ENCODE data around the gene BIRC6.

BIRC6 gene

DNA sequence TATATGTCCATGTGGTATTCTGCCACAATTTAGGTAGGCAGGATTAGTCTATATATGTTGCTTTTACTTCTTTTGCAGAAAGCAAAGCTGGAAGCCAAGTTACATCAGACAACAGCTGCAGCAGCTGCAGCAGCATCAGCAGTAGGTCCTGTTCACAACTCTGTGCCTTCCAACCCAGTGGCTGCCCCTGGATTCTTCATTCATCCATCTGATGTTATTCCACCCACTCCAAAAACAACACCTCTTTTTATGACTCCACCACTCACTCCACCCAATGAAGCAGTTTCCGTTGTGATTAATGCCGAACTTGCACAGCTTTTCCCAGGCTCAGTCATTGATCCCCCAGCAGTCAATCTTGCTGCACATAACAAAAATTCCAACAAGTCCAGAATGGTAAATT lies 107.6 kb downstream of the BIRC6 start:
- no peak for TF ChIP-seq Cebpa-rat (IDR thresholded peaks at IDR 0.05)
- Histone ChIP-seq H3K4me1 (no peaks in the 10 kb centered on the region), H3K9me3 (replicated peaks in 1 of 11) (no peaks in the 10 kb centered on the region), H3K4me3 (no peak overlapping the region), H3K27ac (no peak overlapping the region), H3K36me3 (peaks cover 82 to 91% (median 85%) of the 10 kb centered on the region in 11 experiments), H4K20me1 (peaks cover 0 to 52% (median 9%) of the 10 kb centered on the region in 11 experiments; a peak in 13 of 22 replicates), H3K27me3 (no peaks in the 10 kb centered on the region), H3K9ac (no peak overlapping the region), H3K4me2 (no peak overlapping the region)

DNA sequence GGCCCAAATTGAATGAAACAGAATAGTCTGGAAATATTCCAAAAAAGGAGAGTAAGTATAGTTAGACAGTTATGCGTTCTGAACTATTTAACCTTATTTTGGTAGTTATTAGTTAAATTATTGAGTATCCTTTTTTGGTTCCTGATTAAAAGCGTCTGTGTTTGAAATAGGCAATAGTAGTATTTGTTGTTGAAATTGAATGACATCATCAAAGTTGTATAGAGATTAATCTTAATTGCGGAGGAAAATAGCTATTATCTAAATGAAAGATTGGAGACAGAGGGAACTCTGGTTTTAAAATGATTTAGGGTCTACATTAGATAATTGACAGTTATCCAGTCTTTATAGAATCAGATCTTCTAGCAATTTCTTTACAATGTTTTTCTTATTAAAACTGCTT lies 115.8 kb downstream of the BIRC6 start:
- TF ChIP-seq Cebpa-rat (IDR thresholded peaks at IDR 0.05), result no peak
- Histone ChIP-seq H3K9me3 (replicated peaks in 1 of 11) (no peaks in the 10 kb centered on the region), H3K36me3 (peaks cover 78 to 98% (median 96%) of the 10 kb centered on the region in 11 experiments), H3K4me3 (no peak overlapping the region), H3K9ac (no peak overlapping the region), H3K27me3 (no peaks in the 10 kb centered on the region), H3K4me2 (no peak overlapping the region), H3K27ac (no peak overlapping the region), H4K20me1 (peaks cover 0 to 44% (median 0%) of the 10 kb centered on the region in 11 experiments; a peak in 6 of 22 replicates), H3K4me1 (no peaks in the 10 kb centered on the region)

DNA sequence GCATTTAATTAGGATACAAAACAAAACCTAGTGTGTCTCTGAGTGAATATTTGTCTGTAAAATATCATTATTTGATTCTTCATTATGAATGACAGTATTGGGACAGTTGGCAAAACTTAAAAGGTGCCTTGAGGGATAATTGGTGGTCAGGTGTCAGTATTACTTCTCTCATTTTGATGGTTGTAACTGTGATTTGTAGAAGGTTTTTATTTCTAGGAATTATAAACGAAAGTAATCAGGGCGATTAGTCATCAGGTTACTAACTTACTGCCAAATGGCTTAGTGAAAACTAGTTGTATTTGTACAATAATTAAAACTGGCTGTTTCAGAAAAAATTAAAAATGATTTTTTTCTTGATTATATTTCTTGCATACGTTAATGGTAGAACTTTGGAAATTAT lies 117.6 kb downstream of the BIRC6 start:
- Histone ChIP-seq H3K4me2 (no peak overlapping the region), H3K9ac (no peak overlapping the region), H3K36me3 (peaks cover 76 to 98% (median 96%) of the 10 kb centered on the region in 11 experiments), H3K9me3 (replicated peaks in 1 of 11) (no peaks in the 10 kb centered on the region), H3K27ac (no peak overlapping the region), H3K4me1 (no peaks in the 10 kb centered on the region), H3K4me3 (no peak overlapping the region), H4K20me1 (peaks cover 0 to 51% (median 0%) of the 10 kb centered on the region in 11 experiments; a peak in 7 of 22 replicates), H3K27me3 (no peaks in the 10 kb centered on the region)
- no peak for TF ChIP-seq Cebpa-rat (IDR thresholded peaks at IDR 0.05)

DNA sequence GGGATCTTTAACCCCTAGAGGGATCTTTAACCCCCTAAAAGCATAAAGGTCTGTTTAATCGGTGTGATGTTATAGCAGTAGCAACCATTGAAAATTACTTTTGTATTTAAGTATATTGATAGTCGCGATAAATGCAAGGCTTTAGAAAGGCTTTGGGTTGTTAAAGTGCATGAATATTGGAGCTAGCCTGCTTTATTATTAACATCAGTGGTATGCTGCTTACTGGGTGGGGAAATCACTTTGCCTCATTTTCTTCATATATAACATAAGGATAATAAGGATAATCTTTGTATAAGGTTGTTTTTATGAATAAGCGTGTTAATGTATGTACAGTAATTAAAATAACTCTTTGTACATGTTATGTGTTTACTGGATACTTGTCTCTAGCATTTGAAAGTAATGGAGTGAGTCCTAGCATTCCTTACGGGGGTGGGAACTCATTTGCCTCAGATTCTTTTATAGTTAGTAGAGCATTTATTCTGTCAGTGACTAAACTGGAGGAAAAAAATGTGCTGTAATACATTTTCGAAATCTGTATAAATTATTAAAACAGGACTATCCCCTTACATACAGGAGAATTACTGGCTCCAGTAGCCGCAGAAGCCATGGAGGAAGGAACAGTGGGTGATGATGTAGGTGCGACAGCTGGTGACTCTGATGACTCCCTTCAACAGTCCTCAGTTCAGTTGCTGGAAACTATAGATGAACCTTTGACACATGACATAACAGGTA lies 122.2 kb downstream of the BIRC6 start:
- no peak for TF ChIP-seq Cebpa-rat (IDR thresholded peaks at IDR 0.05)
- Histone ChIP-seq H3K27me3 (no peaks in the 10 kb centered on the region), H3K27ac (no peak overlapping the region), H3K4me2 (no peak overlapping the region), H4K20me1 (peaks cover 0 to 31% (median 0%) of the 10 kb centered on the region in 11 experiments; a peak in 6 of 22 replicates), H3K4me3 (no peak overlapping the region), H3K36me3 (peaks cover 72 to 98% (median 94%) of the 10 kb centered on the region in 11 experiments), H3K9me3 (replicated peaks in 1 of 11) (0 out of 22 replicates have a peak, but pooled peaks cover 0 to 6% (median 0%) of the 10 kb centered on the region in 11 experiments), H3K4me1 (peaks cover 0 to 9% (median 6%) of the 10 kb centered on the region in 10 experiments; a peak in 15 of 20 replicates), H3K9ac (no peak overlapping the region)

DNA sequence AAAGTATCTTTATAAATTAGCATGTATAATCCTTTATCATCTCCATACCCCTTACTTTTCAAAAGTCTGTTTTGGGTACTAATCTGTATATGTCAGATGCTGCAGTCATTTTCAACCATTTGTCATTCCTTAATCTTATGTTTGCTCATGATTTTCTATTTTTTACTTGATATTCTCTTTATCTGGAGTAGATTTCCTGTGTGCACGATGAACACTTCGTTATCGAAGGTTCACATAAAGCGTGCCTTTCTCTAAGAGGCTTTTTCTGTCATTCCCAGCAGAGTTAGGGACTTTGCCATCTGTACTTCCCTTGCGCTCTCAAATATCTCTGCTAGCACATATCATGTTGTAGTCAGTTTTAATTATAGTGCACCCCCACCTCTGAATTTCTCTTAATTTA lies 123.2 kb downstream of the BIRC6 start:
- 0 out of 22 replicates have a peak, but pooled peaks cover 0 to 9% (median 0%) of the 10 kb centered on the region in 11 experiments for H3K9me3 ChIP-seq (replicated peaks in 1 of 11)
- no peak overlapping the region for H3K4me3 ChIP-seq
- H3K27me3 ChIP-seq, result no peaks in the 10 kb centered on the region
- peaks cover 0 to 25% (median 0%) of the 10 kb centered on the region in 11 experiments; a peak in 4 of 22 replicates for H4K20me1 ChIP-seq
- H3K9ac ChIP-seq, result no peak overlapping the region
- peaks cover 70 to 98% (median 93%) of the 10 kb centered on the region in 11 experiments for H3K36me3 ChIP-seq
- H3K27ac ChIP-seq, result no peak overlapping the region
- TF ChIP-seq Cebpa-rat (IDR thresholded peaks at IDR 0.05), result no peak
- no peak overlapping the region for H3K4me2 ChIP-seq
- H3K4me1 ChIP-seq, result peaks cover 5 to 18% (median 15%) of the 10 kb centered on the region in 10 experiments; a peak in 18 of 20 replicates

DNA sequence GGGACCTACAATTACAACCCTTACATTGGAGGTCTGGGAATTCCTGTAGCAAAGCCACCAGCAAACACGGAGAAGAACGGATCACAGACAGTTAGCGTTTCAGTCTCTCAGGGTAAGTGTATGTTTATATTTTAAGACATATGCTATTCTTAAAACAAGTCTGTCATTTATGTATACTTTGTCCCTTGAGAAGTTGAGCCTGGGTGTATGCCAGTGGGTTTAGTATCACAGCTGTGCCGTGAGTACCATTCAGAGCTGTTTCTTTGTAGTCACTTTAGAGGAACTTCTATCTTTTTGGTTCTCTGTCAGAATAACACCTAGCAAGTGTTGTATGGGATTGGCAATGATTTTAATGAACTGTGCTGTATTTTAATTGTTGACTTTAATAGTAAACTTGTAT lies 125.6 kb downstream of the BIRC6 start:
- Histone ChIP-seq H3K9ac (no peak overlapping the region), H3K9me3 (replicated peaks in 1 of 11) (0 out of 22 replicates have a peak, but pooled peaks cover 0 to 9% (median 0%) of the 10 kb centered on the region in 11 experiments), H3K36me3 (peaks cover 78 to 100% (median 96%) of the 10 kb centered on the region in 11 experiments), H3K27me3 (no peaks in the 10 kb centered on the region), H3K4me1 (peaks cover 5 to 41% (median 25%) of the 10 kb centered on the region in 10 experiments; a peak in 18 of 20 replicates), H4K20me1 (peaks cover 0 to 27% (median 0%) of the 10 kb centered on the region in 11 experiments; a peak in 4 of 22 replicates), H3K4me2 (no peak overlapping the region), H3K27ac (peak overlapping the region in 4 of 11 experiments; percentile 8 to 94 (median 35); a peak in 5 of 22 replicates), H3K4me3 (no peak overlapping the region)
- no peak for TF ChIP-seq Cebpa-rat (IDR thresholded peaks at IDR 0.05)

DNA sequence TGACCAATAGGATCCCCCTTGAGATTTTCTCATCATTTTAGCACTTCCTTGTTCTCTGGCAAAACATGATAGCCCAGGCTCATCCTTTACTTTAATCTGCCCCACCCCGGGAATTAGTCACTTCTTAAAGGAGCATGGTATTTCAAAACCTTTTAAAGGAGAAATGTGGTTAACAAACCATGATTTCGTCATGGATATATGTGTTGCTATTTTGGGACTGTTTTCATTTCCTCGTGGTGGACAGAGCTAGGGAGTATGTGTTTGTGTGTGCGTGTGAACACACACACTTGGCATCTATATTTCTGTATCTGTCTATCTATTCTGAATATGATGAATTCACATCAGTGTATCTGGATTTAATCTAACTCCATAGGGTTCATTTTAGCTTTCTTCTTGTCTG lies 128.1 kb downstream of the BIRC6 start:
- no peak overlapping the region for H3K4me3 ChIP-seq
- TF ChIP-seq Cebpa-rat (IDR thresholded peaks at IDR 0.05), result peak in 5 of 11 experiments; percentile 36 to 81 (median 59); a peak in 4 of 22 replicates
- peaks cover 5 to 48% (median 27%) of the 10 kb centered on the region in 10 experiments; a peak in 18 of 20 replicates for H3K4me1 ChIP-seq
- H3K9me3 ChIP-seq (replicated peaks in 1 of 11), result 0 out of 22 replicates have a peak, but pooled peaks cover 0 to 9% (median 0%) of the 10 kb centered on the region in 11 experiments
- H3K9ac ChIP-seq, result peak overlapping the region in 10 of 11 experiments; percentile 17 to 74 (median 62); a peak in 13 of 22 replicates
- H3K27me3 ChIP-seq, result no peaks in the 10 kb centered on the region
- peak overlapping the region in 10 of 11 experiments; percentile 4 to 67 (median 52); a peak in 19 of 22 replicates for H3K4me2 ChIP-seq
- peaks cover 81 to 100% (median 96%) of the 10 kb centered on the region in 11 experiments for H3K36me3 ChIP-seq
- H3K27ac ChIP-seq, result peak overlapping the region; percentile 34 to 94 (median 87); a peak in 21 of 22 replicates
- H4K20me1 ChIP-seq, result peaks cover 0 to 11% (median 0%) of the 10 kb centered on the region in 11 experiments; a peak in 2 of 22 replicates

DNA sequence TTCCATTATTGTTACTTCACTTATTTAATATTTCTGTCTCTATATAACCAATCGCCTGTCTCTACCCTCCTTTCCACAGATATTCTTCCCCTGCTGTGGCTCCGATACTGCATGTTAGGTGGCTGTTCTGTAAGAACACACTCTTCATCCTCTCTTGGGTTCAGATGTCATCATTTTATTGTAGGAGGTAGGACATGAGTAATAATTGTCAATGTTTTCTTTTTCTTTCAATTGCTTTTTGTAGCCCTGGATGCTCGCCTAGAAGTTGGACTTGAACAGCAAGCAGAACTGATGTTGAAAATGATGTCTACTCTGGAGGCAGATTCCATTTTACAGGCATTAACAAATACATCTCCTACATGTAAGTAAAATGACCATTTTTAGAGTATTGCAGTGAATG lies 128.6 kb downstream of the BIRC6 start:
- H3K9me3 ChIP-seq (replicated peaks in 1 of 11), result 0 out of 22 replicates have a peak, but pooled peaks cover 0 to 9% (median 0%) of the 10 kb centered on the region in 11 experiments
- H3K4me2 ChIP-seq, result peak overlapping the region in 10 of 11 experiments; percentile 4 to 67 (median 52); a peak in 18 of 22 replicates
- H3K4me1 ChIP-seq, result peaks cover 5 to 48% (median 27%) of the 10 kb centered on the region in 10 experiments; a peak in 18 of 20 replicates
- H3K4me3 ChIP-seq, result no peak overlapping the region
- peaks cover 0 to 11% (median 0%) of the 10 kb centered on the region in 11 experiments; a peak in 3 of 22 replicates for H4K20me1 ChIP-seq
- H3K27me3 ChIP-seq, result no peaks in the 10 kb centered on the region
- peak overlapping the region in 10 of 11 experiments; percentile 7 to 74 (median 62); a peak in 14 of 22 replicates for H3K9ac ChIP-seq
- H3K27ac ChIP-seq, result peak overlapping the region; percentile 23 to 94 (median 87); a peak in 21 of 22 replicates
- peaks cover 81 to 100% (median 96%) of the 10 kb centered on the region in 11 experiments for H3K36me3 ChIP-seq
- TF ChIP-seq Cebpa-rat (IDR thresholded peaks at IDR 0.05), result no peak
